Keratinocyte (primary cell): Measurements from ENCODE around the gene CALML3. TPM values are rescaled to one million over a fixed set of nuclear protein-coding genes. Genes with fewer than 3 reads are reported as not detected.

Experiments used
- DNase-seq: peaks from one replicate; pipeline ENCODE4 v3.0.0-alpha.2; 2011; ENCODE audit warnings: low read depth, missing footprints, low spot score
- FAIRE-seq: peaks from 2 replicates; lab custom pipeline; 2011; peaks lifted over from hg19 to GRCh38; lab: Jason Lieb, UNC
- H2AFZ ChIP-seq: 2 replicates; pipeline ENCODE4 v1.6.0; 2012; ENCODE audit warnings: low read length, control low read depth, inconsistent platforms; ENCODE audit not compliant: control insufficient read depth
- H3K27ac ChIP-seq: 2 replicates; pipeline ENCODE4 v1.5.1; 2011; ENCODE audit warnings: low read length; ENCODE audit not compliant: control insufficient read depth, insufficient read depth
- H3K27me3 ChIP-seq: 3 replicates; pipeline ENCODE4 v1.6.0; 2011; ENCODE audit warnings: low read length; ENCODE audit not compliant: control insufficient read depth, insufficient read depth; ENCODE audit errors: extremely low read depth
- H3K36me3 ChIP-seq, 2 experiments: 2 replicates in 1 of 2; 3 replicates in 1 of 2; pipeline ENCODE4 v1.5.1; 2011; ENCODE audit warnings: low read length in 2 of 2, mild to moderate bottlenecking in 1 of 2; ENCODE audit not compliant: control insufficient read depth in 2 of 2, insufficient read depth in 2 of 2; ENCODE audit errors: extremely low read depth in 1 of 2
- H3K4me1 ChIP-seq: 3 replicates; pipeline ENCODE4 v1.5.1; 2011; ENCODE audit warnings: low read length; ENCODE audit not compliant: control insufficient read depth, insufficient read depth; ENCODE audit errors: extremely low read depth
- H3K4me2 ChIP-seq: 3 replicates; pipeline ENCODE4 v1.6.0; 2011; ENCODE audit warnings: low read depth, low read length; ENCODE audit not compliant: control insufficient read depth, insufficient read depth; ENCODE audit errors: extremely low read depth
- H3K4me3 ChIP-seq, 3 experiments: fragments of 200-600 bp in 1 of 3; sonication (generic) in 1 of 3; 2 replicates in 2 of 3; 3 replicates in 1 of 3; pipeline ENCODE4 v1.5.1; 2011 to 2016; ENCODE audit warnings: low read length in 3 of 3, mild to moderate bottlenecking in 3 of 3, control low read depth in 2 of 3, inconsistent platforms in 1 of 3, low read depth in 1 of 3, mixed read lengths in 1 of 3, mixed run types in 1 of 3, moderate library complexity in 1 of 3; ENCODE audit not compliant: control insufficient read depth in 2 of 3, insufficient read depth in 2 of 3; ENCODE audit errors: extremely low read depth in 1 of 3
- H3K79me2 ChIP-seq: 2 replicates; pipeline ENCODE4 v1.6.0; 2012; ENCODE audit warnings: low read length; ENCODE audit not compliant: control insufficient read depth, insufficient read depth
- H3K9ac ChIP-seq: 3 replicates; pipeline ENCODE4 v1.6.0; 2011; ENCODE audit warnings: low read length; ENCODE audit not compliant: control insufficient read depth, insufficient read depth; ENCODE audit errors: extremely low read depth
- H3K9me1 ChIP-seq: 3 replicates; pipeline ENCODE4 v1.6.0; 2011; ENCODE audit warnings: low read length; ENCODE audit not compliant: control insufficient read depth, insufficient read depth; ENCODE audit errors: extremely low read depth
- H3K9me3 ChIP-seq: 2 replicates; pipeline ENCODE4 v1.5.1; 2012; ENCODE audit warnings: low read depth, low read length; ENCODE audit not compliant: control insufficient read depth
- H4K20me1 ChIP-seq: 3 replicates; pipeline ENCODE4 v1.6.0; 2011; ENCODE audit warnings: low read length; ENCODE audit not compliant: control insufficient read depth, insufficient read depth; ENCODE audit errors: extremely low read depth
- CTCF ChIP-seq, 3 experiments: IDR thresholded peaks in 1 of 3; conservative IDR thresholded peaks in 1 of 3; optimal IDR thresholded peaks in 1 of 3; 2 replicates in 2 of 3; 3 replicates in 1 of 3; pipeline versions ENCODE3 to v1.5.1; 2011; ENCODE audit warnings: low read length in 3 of 3, mild to moderate bottlenecking in 3 of 3, moderate library complexity in 2 of 3, control low read depth in 1 of 3, inconsistent platforms in 1 of 3; ENCODE audit not compliant: insufficient read depth in 2 of 3; ENCODE audit errors: extremely low read depth in 1 of 3
- EZH2 ChIP-seq: IDR thresholded peaks from one replicate; pipeline ENCODE4 v1.6.1; 2012; ENCODE audit warnings: inconsistent platforms, mild to moderate bottlenecking, low read length, moderate library complexity
- dilution Hi-C: fragments of 300-500 bp; cut with MboI; formaldehyde crosslinking; loops from one replicate; pipeline ENCODE4 v1.7.0; 2020; ENCODE audit warnings: low sequenced_read_pairs; ENCODE audit not compliant: extremely low pct_ligation_motif_present
- polyA plus RNA-seq, 5 experiments: library from polyadenylated mRNA; depleted of rRNA in 3 of 5; stranded (reverse) in 3 of 5; stranded (forward) in 1 of 5; unstranded in 1 of 5; fragments of >200 nt; gene quantifications; 1 replicate in 1 of 5; 2 replicates in 3 of 5; 3 replicates in 1 of 5; pipeline versions ENCODE4 v1.2.1 to v1.2.3, GENCODE V29; 2011 to 2012; ENCODE audit warnings: missing spikeins in 2 of 5, low read depth in 1 of 5, low replicate concordance in 1 of 5

The CALML3 gene
- polyA plus RNA-seq, 1 donor (not counting 4 experiments of a cell fraction or from before 2014, with no cell fraction given) = 7.6 TPM

DNA sequence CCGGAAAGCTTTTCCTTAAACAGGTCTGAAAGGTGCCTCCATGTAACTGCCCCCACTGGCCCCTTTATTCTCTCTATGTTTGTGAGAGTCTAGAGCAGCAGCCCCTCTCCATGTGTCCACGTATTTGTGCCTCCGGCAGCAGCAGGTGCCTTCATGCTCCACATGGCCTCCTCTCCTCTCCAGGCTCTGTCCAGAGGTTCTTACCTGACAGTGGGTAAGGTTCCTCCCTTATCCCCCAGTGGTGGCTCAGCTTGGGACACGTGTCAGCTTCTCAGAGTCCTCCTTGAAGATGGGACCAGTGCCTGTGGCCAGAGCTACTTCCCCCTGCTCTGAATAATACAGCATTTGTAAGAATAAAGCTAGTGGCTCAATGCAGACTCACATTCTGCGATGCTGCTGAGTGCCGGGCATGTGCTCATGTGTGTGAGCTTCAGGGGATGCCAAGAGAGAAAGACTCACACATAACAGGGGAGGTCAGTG lies 7.9 kb downstream of the CALML3 start:
- H3K27me3 ChIP-seq = no peaks in the 10 kb centered on the region

GRCh38 chr10:5533098-5533731 lies 8.5 kb downstream of the CALML3 start:
- dilution Hi-C loops = no loop called here

More for the DNA sequence above, 7.9 kb downstream of the CALML3 start:
- dilution Hi-C loops = no loop called here
- H3K79me2 ChIP-seq = no peaks in the 10 kb centered on the region
- H2AFZ ChIP-seq = no peak overlapping the region
- no peak overlapping the region for H3K27ac ChIP-seq
- H3K9ac ChIP-seq = no peak overlapping the region
- H3K4me2 ChIP-seq = no peak overlapping the region
- H4K20me1 ChIP-seq = no peaks in the 10 kb centered on the region
- DNase-seq (no peak), FAIRE-seq (no peak)
- no peaks in the 10 kb centered on the region for H3K9me3 ChIP-seq
- H3K4me1 ChIP-seq = peaks cover 10% of the 10 kb centered on the region
- no peak for TF ChIP-seq EZH2
- no peak for TF ChIP-seq CTCF (optimal IDR thresholded peaks at IDR 0.05 in 1 of 3, IDR thresholded peaks at IDR 0.05 in 1 of 3, conservative IDR thresholded peaks at IDR 0.05 in 1 of 3; ENCODE audit: extremely low read depth in 1 of 3, insufficient read depth in 2 of 3, low read length in 3 of 3)
- no peak overlapping the region for H3K4me3 ChIP-seq
- no peaks in the 10 kb centered on the region for H3K9me1 ChIP-seq
- no peaks in the 10 kb centered on the region for H3K36me3 ChIP-seq

More at GRCh38 chr10:5533098-5533731, 8.5 kb downstream of the CALML3 start:
- Histone ChIP-seq H3K27me3 (no peaks in the 10 kb centered on the region), H3K79me2 (no peaks in the 10 kb centered on the region), H3K36me3 (no peaks in the 10 kb centered on the region), H3K27ac (no peak overlapping the region), H4K20me1 (no peaks in the 10 kb centered on the region), H3K9ac (no peak overlapping the region), H3K4me2 (no peak overlapping the region), H3K4me3 (no peak overlapping the region), H3K9me1 (no peaks in the 10 kb centered on the region), H3K9me3 (no peaks in the 10 kb centered on the region), H3K4me1 (peaks cover 16% of the 10 kb centered on the region), H2AFZ (no peak overlapping the region)
- no peak for FAIRE-seq
- TF ChIP-seq EZH2 (no peak), CTCF (optimal IDR thresholded peaks at IDR 0.05 in 1 of 3, IDR thresholded peaks at IDR 0.05 in 1 of 3, conservative IDR thresholded peaks at IDR 0.05 in 1 of 3; ENCODE audit: extremely low read depth in 1 of 3, insufficient read depth in 2 of 3, low read length in 3 of 3) (no peak)
- no peak for DNase-seq
